SK-N-SH (cell line): ENCODE data around the gene MEF2C. TPM values are rescaled to one million over a fixed set of nuclear protein-coding genes. Genes with fewer than 3 reads are reported as not detected.

Experiments
- CTCF ChIA-PET: fragments of 300-600, 350-600 bp; formaldehyde crosslinking; extraction: SDS; loops from one replicate; lab custom pipeline; 2021; lab: Yijun Ruan, JAX
- POLR2A ChIA-PET: fragments of 350-600 bp; sonication (Branson Sonifier 250); formaldehyde crosslinking; extraction: SDS; loops from one replicate; lab custom pipeline; 2020; ENCODE audit warnings: antibody characterized with exemption, inconsistent platforms; lab: Yijun Ruan, JAX
- DNase-seq: peaks from one replicate; pipeline ENCODE4 v3.0.0; 2012
- H2AFZ ChIP-seq: fragments of 200-600 bp; sonication (generic); 2 replicates; pipeline ENCODE4 v1.8.1; 2016; ENCODE audit warnings: antibody characterized with exemption, mild to moderate bottlenecking, low read depth
- H3F3A ChIP-seq: fragments of 200-600 bp; sonication (generic); replicated peaks from 2 replicates; pipeline ENCODE3; 2016; ENCODE audit warnings: antibody characterized with exemption, mild to moderate bottlenecking; ENCODE audit not compliant: insufficient read depth
- H3K27ac ChIP-seq, 2 experiments: fragments of 200-500 bp in 1 of 2; fragments of 200-600 bp in 1 of 2; sonication (Bioruptor generic) in 1 of 2; sonication (generic), shearing (Covaris generic) in 1 of 2; 2 replicates each; pipeline versions ENCODE4 v1.5.1 to v1.6.1; 2014 to 2016; ENCODE audit warnings: low read depth in 2 of 2, inconsistent platforms in 1 of 2, low read length in 1 of 2, mild to moderate bottlenecking in 1 of 2, mixed read lengths in 1 of 2
- H3K27me3 ChIP-seq: fragments of 200-600 bp; sonication (generic), shearing (Covaris generic); 2 replicates; pipeline ENCODE4 v1.6.1; 2016; ENCODE audit warnings: mixed run types; ENCODE audit not compliant: insufficient read depth
- H3K36me3 ChIP-seq, 2 experiments: fragments of 200-500 bp in 1 of 2; fragments of 200-600 bp in 1 of 2; sonication (Bioruptor generic) in 1 of 2; sonication (generic) in 1 of 2; replicated peaks in 1 of 2; 2 replicates each; pipeline versions ENCODE3 to v1.5.1; 2014 to 2016; ENCODE audit warnings: low read length in 1 of 2, mild to moderate bottlenecking in 1 of 2; ENCODE audit not compliant: insufficient read depth in 2 of 2, control insufficient read depth in 1 of 2
- H3K4me1 ChIP-seq, 2 experiments: fragments of 200-500 bp in 1 of 2; fragments of 200-600 bp in 1 of 2; sonication (Bioruptor generic) in 1 of 2; sonication (generic), shearing (Covaris generic) in 1 of 2; 2 replicates each; pipeline versions ENCODE4 v1.5.1 to v1.6.1; 2014 to 2016; ENCODE audit warnings: low read depth in 1 of 2, low read length in 1 of 2, mixed run types in 1 of 2; ENCODE audit not compliant: insufficient read depth in 2 of 2, control insufficient read depth in 1 of 2
- H3K4me2 ChIP-seq: fragments of 200-600 bp; sonication (generic), shearing (Covaris generic); 2 replicates; pipeline ENCODE4 v1.6.1; 2017; ENCODE audit warnings: mixed run types
- H3K4me3 ChIP-seq, 2 experiments: fragments of 200-500 bp in 1 of 2; fragments of 200-600 bp in 1 of 2; sonication (Bioruptor generic) in 1 of 2; sonication (generic), shearing (Covaris generic) in 1 of 2; 2 replicates each; pipeline versions ENCODE4 v1.5.1 to v1.8.1; 2014 to 2016; ENCODE audit warnings: low read depth in 2 of 2, inconsistent platforms in 1 of 2, low read length in 1 of 2, mild to moderate bottlenecking in 1 of 2, mixed read lengths in 1 of 2, moderate library complexity in 1 of 2
- H3K79me2 ChIP-seq: fragments of 200-600 bp; sonication (generic); 2 replicates; pipeline ENCODE4 v1.8.1; 2017; ENCODE audit warnings: mild to moderate bottlenecking; ENCODE audit not compliant: insufficient read depth
- H3K9ac ChIP-seq: fragments of 200-600 bp; sonication (generic); 2 replicates; pipeline ENCODE4 v1.6.1; 2017; ENCODE audit warnings: mixed run types
- H3K9me2 ChIP-seq: fragments of 200-600 bp; sonication (generic); 2 replicates; pipeline ENCODE4 v1.6.1; 2017; ENCODE audit warnings: mixed run types
- H3K9me3 ChIP-seq: fragments of 200-600 bp; sonication (generic); 2 replicates; pipeline ENCODE4 v1.6.1; 2017; ENCODE audit warnings: mixed run types, mild to moderate bottlenecking, moderate library complexity
- H4K20me1 ChIP-seq: fragments of 200-600 bp; sonication (generic); 2 replicates; pipeline ENCODE4 v1.6.1; 2017; ENCODE audit warnings: mild to moderate bottlenecking, mixed run types; ENCODE audit not compliant: insufficient read depth
- CHD2 ChIP-seq: fragments of 150-350 bp; IDR thresholded peaks from 2 replicates; pipeline ENCODE4 v1.6.1; 2018; ENCODE audit warnings: low read length; ENCODE audit not compliant: partially characterized antibody
- ELF1 ChIP-seq: IDR thresholded peaks from 2 replicates; pipeline ENCODE4 v1.4.0; 2012
- EP300 ChIP-seq, 2 experiments: IDR thresholded peaks; 2 replicates each; pipeline versions ENCODE4 v1.4.0 to v1.6.1; 2012; ENCODE audit warnings: borderline replicate concordance in 1 of 2, low read depth in 1 of 2, low read length in 1 of 2
- FOXJ3 ChIP-seq: sonication (generic); formaldehyde crosslinking; IDR thresholded peaks from 2 replicates; pipeline ENCODE4 v1.5.1; 2020; ENCODE audit warnings: mild to moderate bottlenecking, missing genetic modification reagents
- FOXM1 ChIP-seq: IDR thresholded peaks from 2 replicates; pipeline ENCODE4 v1.4.0; 2012; ENCODE audit warnings: low read depth, mild to moderate bottlenecking
- GABPA ChIP-seq: IDR thresholded peaks from 2 replicates; pipeline ENCODE4 v1.4.0; 2012; ENCODE audit warnings: low read depth, mild to moderate bottlenecking
- MEF2A ChIP-seq: IDR thresholded peaks from 2 replicates; pipeline ENCODE4 v1.4.0; 2012; ENCODE audit warnings: low read depth, borderline replicate concordance
- MXI1 ChIP-seq: IDR thresholded peaks from 2 replicates; pipeline ENCODE4 v1.6.1; 2012; ENCODE audit warnings: mild to moderate bottlenecking, low read depth, low read length, improper control_type of control experiment
- NFIC ChIP-seq: IDR thresholded peaks from 2 replicates; pipeline ENCODE4 v1.4.0; 2012; ENCODE audit warnings: borderline replicate concordance
- NRF1 ChIP-seq: IDR thresholded peaks from 2 replicates; pipeline ENCODE4 v1.6.1; 2012; ENCODE audit warnings: low read depth, mild to moderate bottlenecking, low read length
- RAD21 ChIP-seq: IDR thresholded peaks from 2 replicates; pipeline ENCODE4 v1.6.1; 2012; ENCODE audit warnings: mild to moderate bottlenecking, low read length
- RCOR1 ChIP-seq: fragments of 150-350 bp; IDR thresholded peaks from 2 replicates; pipeline ENCODE4 v1.6.1; 2017; ENCODE audit warnings: antibody characterized with exemption, low read length
- RFX5 ChIP-seq: IDR thresholded peaks from 2 replicates; pipeline ENCODE4 v1.6.1; 2012; ENCODE audit warnings: mild to moderate bottlenecking, improper control_type of control experiment, low read length
- TEAD4 ChIP-seq: IDR thresholded peaks from 2 replicates; pipeline ENCODE4 v1.4.0; 2012; ENCODE audit warnings: mild to moderate bottlenecking, borderline replicate concordance; ENCODE audit not compliant: insufficient read depth
- YY1 ChIP-seq: IDR thresholded peaks from 2 replicates; pipeline ENCODE4 v1.4.0; 2012; ENCODE audit warnings: low read depth, mild to moderate bottlenecking
- WGBS: methylation state at CpG from one replicate; pipeline ENCODE4 v1.1.6; 2017; ENCODE audit warnings: low lambda C conversion rate; 5-methylcytosine and 5-hydroxymethylcytosine counted together
- polyA plus RNA-seq, 3 experiments: library from polyadenylated mRNA; depleted of rRNA; stranded (reverse); fragments of >200 nt; gene quantifications; 2 replicates each; pipeline ENCODE4 v1.2.3, GENCODE V29; 2012
- TF ChIP-seq, protein P1 (sequence below): fragments of 200-600 bp; sonication (generic); IDR thresholded peaks from 2 replicates; pipeline ENCODE4 v1.6.1; 2017; ENCODE audit warnings: antibody characterized with exemption, mild to moderate bottlenecking, moderate library complexity
- TF ChIP-seq, protein P2 (sequence below): IDR thresholded peaks from 2 replicates; pipeline ENCODE4 v1.4.0; 2012; ENCODE audit warnings: low read depth, borderline replicate concordance
- TF ChIP-seq, protein P3 (sequence below): fragments of 150-350 bp; IDR thresholded peaks from 2 replicates; pipeline ENCODE4 v1.6.1; 2017; ENCODE audit warnings: antibody characterized with exemption, low read length, low read depth, borderline replicate concordance
- TF ChIP-seq, protein P4 (sequence below): IDR thresholded peaks from 2 replicates; pipeline ENCODE4 v1.4.0; 2012; ENCODE audit warnings: low read depth
- TF ChIP-seq, protein P5 (sequence below): IDR thresholded peaks from 2 replicates; pipeline ENCODE4; 2012
- TF ChIP-seq, protein P6 (sequence below): fragments of 150-350 bp; IDR thresholded peaks from 2 replicates; pipeline ENCODE4 v1.6.1; 2016; ENCODE audit warnings: mild to moderate bottlenecking, low read depth, low read length

Gene MEF2C
- polyA plus RNA-seq, 1 of the 3 experiments (the other 2 are of a cell fraction) = 1.2 TPM

DNA sequence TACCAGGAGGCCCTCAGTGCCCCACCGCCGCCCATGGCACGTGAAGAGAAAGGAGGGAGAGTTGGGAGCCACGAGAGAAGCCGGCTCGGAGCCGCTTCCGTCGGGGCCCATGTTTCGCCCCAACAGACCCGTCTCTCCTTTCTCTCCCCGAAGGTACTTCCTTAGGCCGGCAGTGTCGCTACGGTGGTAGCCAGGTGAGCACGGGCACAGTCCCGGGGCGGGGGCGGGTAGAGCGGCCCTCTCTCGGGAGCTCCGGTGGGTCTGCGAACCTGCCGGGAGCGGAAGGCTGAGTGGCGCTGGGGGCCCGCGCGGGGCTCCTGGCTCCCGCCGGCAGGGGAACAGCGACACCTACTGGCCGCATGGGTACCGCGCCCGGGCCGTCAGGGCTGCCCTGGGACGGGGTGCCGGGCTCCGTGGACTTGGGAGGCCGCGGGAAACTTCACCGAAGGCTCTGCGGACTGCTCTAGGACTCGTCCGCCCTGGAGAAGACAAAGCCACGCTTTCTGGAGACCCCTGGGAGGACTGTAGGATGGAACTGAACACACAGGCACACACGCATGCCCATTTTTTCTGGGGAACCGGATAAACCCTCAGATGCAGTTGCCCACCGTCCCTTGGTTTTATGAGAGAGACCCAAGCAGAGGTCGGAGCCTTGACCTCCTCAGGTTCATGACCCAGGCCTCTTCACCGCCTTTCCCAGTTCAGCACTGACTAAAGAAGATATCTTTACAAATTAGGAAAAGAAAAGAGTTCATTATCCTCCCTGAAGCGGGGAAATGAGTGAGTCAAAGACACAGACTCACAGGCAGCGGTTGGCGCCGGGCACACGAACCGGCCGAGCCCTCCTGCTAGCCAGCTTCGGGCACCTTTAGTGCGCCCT is 202.5 kb downstream of the MEF2C start (continued):
- TF ChIP-seq, protein P1, sequence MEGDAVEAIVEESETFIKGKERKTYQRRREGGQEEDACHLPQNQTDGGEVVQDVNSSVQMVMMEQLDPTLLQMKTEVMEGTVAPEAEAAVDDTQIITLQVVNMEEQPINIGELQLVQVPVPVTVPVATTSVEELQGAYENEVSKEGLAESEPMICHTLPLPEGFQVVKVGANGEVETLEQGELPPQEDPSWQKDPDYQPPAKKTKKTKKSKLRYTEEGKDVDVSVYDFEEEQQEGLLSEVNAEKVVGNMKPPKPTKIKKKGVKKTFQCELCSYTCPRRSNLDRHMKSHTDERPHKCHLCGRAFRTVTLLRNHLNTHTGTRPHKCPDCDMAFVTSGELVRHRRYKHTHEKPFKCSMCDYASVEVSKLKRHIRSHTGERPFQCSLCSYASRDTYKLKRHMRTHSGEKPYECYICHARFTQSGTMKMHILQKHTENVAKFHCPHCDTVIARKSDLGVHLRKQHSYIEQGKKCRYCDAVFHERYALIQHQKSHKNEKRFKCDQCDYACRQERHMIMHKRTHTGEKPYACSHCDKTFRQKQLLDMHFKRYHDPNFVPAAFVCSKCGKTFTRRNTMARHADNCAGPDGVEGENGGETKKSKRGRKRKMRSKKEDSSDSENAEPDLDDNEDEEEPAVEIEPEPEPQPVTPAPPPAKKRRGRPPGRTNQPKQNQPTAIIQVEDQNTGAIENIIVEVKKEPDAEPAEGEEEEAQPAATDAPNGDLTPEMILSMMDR = peak; percentile 90
- TF ChIP-seq CHD2 = no peak
- TF ChIP-seq GABPA = no peak
- TF ChIP-seq, protein P2, sequence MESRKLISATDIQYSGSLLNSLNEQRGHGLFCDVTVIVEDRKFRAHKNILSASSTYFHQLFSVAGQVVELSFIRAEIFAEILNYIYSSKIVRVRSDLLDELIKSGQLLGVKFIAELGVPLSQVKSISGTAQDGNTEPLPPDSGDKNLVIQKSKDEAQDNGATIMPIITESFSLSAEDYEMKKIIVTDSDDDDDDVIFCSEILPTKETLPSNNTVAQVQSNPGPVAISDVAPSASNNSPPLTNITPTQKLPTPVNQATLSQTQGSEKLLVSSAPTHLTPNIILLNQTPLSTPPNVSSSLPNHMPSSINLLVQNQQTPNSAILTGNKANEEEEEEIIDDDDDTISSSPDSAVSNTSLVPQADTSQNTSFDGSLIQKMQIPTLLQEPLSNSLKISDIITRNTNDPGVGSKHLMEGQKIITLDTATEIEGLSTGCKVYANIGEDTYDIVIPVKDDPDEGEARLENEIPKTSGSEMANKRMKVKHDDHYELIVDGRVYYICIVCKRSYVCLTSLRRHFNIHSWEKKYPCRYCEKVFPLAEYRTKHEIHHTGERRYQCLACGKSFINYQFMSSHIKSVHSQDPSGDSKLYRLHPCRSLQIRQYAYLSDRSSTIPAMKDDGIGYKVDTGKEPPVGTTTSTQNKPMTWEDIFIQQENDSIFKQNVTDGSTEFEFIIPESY = no peak
- TF ChIP-seq, protein P3, sequence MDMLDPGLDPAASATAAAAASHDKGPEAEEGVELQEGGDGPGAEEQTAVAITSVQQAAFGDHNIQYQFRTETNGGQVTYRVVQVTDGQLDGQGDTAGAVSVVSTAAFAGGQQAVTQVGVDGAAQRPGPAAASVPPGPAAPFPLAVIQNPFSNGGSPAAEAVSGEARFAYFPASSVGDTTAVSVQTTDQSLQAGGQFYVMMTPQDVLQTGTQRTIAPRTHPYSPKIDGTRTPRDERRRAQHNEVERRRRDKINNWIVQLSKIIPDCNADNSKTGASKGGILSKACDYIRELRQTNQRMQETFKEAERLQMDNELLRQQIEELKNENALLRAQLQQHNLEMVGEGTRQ = no peak
- TF ChIP-seq FOXJ3 (CRISPR knock-in tag) = no peak
- TF ChIP-seq RCOR1 = no peak
- TF ChIP-seq, all 33 proteins: peak for 4

DNA sequence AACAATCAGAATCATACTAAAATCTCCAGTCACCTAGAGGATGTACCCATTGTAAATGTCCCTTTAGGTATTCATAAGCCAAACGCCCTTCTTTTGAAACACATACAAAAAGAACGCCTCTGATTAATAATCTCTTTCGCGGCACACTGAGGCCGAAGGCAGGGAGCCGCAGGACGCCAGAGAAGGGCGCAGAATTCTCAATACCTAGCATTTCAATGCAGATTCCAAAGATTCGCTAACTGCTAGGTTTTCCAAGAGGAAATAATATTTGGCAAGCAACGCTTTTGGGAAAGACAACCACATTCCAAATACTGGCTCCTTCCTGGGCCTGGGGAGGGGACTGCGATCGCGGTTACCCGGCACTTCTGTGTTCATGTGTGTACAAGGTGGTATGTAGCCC is 203.3 kb downstream of the MEF2C start:
- no peaks in the 10 kb centered on the region for H3K36me3 ChIP-seq
- ChIA-PET CTCF (interaction anchor here (0.6 to 6.5 kb wide), 24 partner anchors 8 to 933 kb away, joined by 3 to 83 read pairs (median 4); no protein-coding TSS in a partner anchor), POLR2A (no interaction called here)
- peaks cover 6 to 15% of the 10 kb centered on the region in 2 experiments; a peak in 1 of 4 replicates for H3K4me1 ChIP-seq
- no peak overlapping the region for H3K9ac ChIP-seq
- H3K9me2 ChIP-seq = no peaks in the 10 kb centered on the region
- WGBS = 16% methylated on average over 14 of the region's 14 CpGs
- no peaks in the 10 kb centered on the region for H3K9me3 ChIP-seq
- no peak overlapping the region for H2AFZ ChIP-seq
- no peak for DNase-seq
- no peaks in the 10 kb centered on the region for H3K79me2 ChIP-seq
- no peak for TF ChIP-seq NFIC
- no peak for TF ChIP-seq MXI1
- no peak for TF ChIP-seq FOXM1
- TF ChIP-seq ELF1 = no peak
- TF ChIP-seq, protein P4, sequence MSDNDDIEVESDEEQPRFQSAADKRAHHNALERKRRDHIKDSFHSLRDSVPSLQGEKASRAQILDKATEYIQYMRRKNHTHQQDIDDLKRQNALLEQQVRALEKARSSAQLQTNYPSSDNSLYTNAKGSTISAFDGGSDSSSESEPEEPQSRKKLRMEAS = no peak
- TF ChIP-seq, protein P1 = no peak
- TF ChIP-seq YY1 = no peak
- TF ChIP-seq NRF1 = no peak
- no peak for TF ChIP-seq RFX5
- TF ChIP-seq RCOR1 = no peak
- no peak for TF ChIP-seq EP300 (IDR thresholded peaks at IDR 0.05; ENCODE audit: borderline replicate concordance in 1 of 2, low read depth in 1 of 2, low read length in 1 of 2)
- no peak for TF ChIP-seq MEF2A
- TF ChIP-seq, protein P5, sequence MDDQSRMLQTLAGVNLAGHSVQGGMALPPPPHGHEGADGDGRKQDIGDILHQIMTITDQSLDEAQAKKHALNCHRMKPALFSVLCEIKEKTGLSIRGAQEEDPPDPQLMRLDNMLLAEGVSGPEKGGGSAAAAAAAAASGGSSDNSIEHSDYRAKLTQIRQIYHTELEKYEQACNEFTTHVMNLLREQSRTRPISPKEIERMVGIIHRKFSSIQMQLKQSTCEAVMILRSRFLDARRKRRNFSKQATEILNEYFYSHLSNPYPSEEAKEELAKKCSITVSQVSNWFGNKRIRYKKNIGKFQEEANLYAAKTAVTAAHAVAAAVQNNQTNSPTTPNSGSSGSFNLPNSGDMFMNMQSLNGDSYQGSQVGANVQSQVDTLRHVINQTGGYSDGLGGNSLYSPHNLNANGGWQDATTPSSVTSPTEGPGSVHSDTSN = no peak
- TF ChIP-seq, protein P6, sequence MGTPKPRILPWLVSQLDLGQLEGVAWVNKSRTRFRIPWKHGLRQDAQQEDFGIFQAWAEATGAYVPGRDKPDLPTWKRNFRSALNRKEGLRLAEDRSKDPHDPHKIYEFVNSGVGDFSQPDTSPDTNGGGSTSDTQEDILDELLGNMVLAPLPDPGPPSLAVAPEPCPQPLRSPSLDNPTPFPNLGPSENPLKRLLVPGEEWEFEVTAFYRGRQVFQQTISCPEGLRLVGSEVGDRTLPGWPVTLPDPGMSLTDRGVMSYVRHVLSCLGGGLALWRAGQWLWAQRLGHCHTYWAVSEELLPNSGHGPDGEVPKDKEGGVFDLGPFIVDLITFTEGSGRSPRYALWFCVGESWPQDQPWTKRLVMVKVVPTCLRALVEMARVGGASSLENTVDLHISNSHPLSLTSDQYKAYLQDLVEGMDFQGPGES = no peak
- TF ChIP-seq FOXJ3 (CRISPR knock-in tag) = no peak
- no peak for TF ChIP-seq RAD21
- TF ChIP-seq TEAD4 = no peak
- TF ChIP-seq, all 33 proteins: peak for 0
- no peak overlapping the region for H3K27ac ChIP-seq
- peaks cover 93% of the 10 kb centered on the region for H3K27me3 ChIP-seq
- H3F3A ChIP-seq = no peaks in the 10 kb centered on the region
- no peaks in the 10 kb centered on the region for H4K20me1 ChIP-seq
- H3K4me3 ChIP-seq = no peak overlapping the region
- H3K4me2 ChIP-seq = no peak overlapping the region
